DOHH2 (cell line): ENCODE data around the gene ADAMTSL4.

ENCODE experiments used
- EZH2phosphoT487 ChIP-seq: fragments of 200-600 bp; sonication (generic); IDR thresholded peaks from 2 replicates; pipeline ENCODE4 v1.6.1; 2017; ENCODE audit warnings: borderline replicate concordance, mild to moderate bottlenecking, antibody characterized with exemption, low read length, moderate library complexity, mixed read lengths
- TF ChIP-seq, protein P1 (sequence below): fragments of 200-600 bp; sonication (generic); IDR thresholded peaks from one replicate; pipeline ENCODE4 v1.5.1; 2014; ENCODE audit warnings: antibody characterized with exemption, mild to moderate bottlenecking, low read depth, low read length; ENCODE audit not compliant: poor library complexity, severe bottlenecking

DNA sequence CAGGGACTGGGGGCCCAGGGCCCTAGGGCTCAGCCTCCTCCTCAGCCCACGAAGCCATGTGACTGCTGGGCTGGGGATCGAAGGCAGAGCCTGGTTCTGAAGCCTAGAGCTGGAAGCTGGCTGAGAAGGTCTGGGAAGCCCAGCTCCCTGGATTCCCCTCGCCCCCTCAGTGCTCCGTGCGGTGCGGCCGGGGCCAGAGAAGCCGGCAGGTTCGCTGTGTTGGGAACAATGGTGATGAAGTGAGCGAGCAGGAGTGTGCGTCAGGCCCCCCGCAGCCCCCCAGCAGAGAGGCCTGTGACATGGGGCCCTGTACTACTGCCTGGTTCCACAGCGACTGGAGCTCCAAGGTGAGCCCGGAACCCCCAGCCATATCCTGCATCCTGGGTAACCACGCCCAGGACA, 9.1 kb downstream of the ADAMTSL4 start:
- TF ChIP-seq, protein P1, sequence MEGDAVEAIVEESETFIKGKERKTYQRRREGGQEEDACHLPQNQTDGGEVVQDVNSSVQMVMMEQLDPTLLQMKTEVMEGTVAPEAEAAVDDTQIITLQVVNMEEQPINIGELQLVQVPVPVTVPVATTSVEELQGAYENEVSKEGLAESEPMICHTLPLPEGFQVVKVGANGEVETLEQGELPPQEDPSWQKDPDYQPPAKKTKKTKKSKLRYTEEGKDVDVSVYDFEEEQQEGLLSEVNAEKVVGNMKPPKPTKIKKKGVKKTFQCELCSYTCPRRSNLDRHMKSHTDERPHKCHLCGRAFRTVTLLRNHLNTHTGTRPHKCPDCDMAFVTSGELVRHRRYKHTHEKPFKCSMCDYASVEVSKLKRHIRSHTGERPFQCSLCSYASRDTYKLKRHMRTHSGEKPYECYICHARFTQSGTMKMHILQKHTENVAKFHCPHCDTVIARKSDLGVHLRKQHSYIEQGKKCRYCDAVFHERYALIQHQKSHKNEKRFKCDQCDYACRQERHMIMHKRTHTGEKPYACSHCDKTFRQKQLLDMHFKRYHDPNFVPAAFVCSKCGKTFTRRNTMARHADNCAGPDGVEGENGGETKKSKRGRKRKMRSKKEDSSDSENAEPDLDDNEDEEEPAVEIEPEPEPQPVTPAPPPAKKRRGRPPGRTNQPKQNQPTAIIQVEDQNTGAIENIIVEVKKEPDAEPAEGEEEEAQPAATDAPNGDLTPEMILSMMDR, result no peak
- TF ChIP-seq EZH2phosphoT487, result no peak
